ENCODE data around the gene KCNH5.

GRCh38 chr14:63055631-63056030 lies 10.4 kb upstream of the KCNH5 start:
- TF ChIP-seq, protein P1, sequence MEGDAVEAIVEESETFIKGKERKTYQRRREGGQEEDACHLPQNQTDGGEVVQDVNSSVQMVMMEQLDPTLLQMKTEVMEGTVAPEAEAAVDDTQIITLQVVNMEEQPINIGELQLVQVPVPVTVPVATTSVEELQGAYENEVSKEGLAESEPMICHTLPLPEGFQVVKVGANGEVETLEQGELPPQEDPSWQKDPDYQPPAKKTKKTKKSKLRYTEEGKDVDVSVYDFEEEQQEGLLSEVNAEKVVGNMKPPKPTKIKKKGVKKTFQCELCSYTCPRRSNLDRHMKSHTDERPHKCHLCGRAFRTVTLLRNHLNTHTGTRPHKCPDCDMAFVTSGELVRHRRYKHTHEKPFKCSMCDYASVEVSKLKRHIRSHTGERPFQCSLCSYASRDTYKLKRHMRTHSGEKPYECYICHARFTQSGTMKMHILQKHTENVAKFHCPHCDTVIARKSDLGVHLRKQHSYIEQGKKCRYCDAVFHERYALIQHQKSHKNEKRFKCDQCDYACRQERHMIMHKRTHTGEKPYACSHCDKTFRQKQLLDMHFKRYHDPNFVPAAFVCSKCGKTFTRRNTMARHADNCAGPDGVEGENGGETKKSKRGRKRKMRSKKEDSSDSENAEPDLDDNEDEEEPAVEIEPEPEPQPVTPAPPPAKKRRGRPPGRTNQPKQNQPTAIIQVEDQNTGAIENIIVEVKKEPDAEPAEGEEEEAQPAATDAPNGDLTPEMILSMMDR (IDR thresholded peaks at IDR 0.05; ENCODE audit: insufficient read depth, low read length, poor library complexity, severe bottlenecking): no peak
- TF ChIP-seq EZH2phosphoT487 (conservative IDR thresholded peaks at IDR 0.05; ENCODE audit: low read length): no peak
